GM19324 (cell line): ENCODE data around the gene GPNMB.
"Not testable (repeated sequence)": the region's sequence is repeated elsewhere in the genome, so short reads cannot be mapped to it uniquely, and the experiment has no call there.

Experiments
- ATAC-seq: cut with Tn5 transposase; IDR thresholded peaks from one replicate; pipeline ENCODE4 v1.9.1; 2021; ENCODE audit warnings: mild to moderate bottlenecking, moderate library complexity; ENCODE audit not compliant: unreplicated experiment, low FRiP score

Gene GPNMB

GRCh38 chr7:23246555-23246954, at the start of gene GPNMB:
Gene GPNMB (plus strand): TSS chr7:23246775. CDS start chr7:23246858, 83 bp downstream.
- no peak for ATAC-seq

GRCh38 chr7:23197745-23198144, 48.8 kb upstream of the GPNMB start:
- ATAC-seq, result not testable (repeated sequence)

- no peak for ATAC-seq
Measured at GRCh38 chr7:23200331-23200730, 46.2 kb upstream of the GPNMB start.

- ATAC-seq, result no peak
Measured at GRCh38 chr7:23204241-23204640, 42.3 kb upstream of the GPNMB start.

- no peak for ATAC-seq
Measured at GRCh38 chr7:23205577-23205908, 41.0 kb upstream of the GPNMB start.

GRCh38 chr7:23205909-23206767, 40.4 kb upstream of the GPNMB start:
- no peak for ATAC-seq

- no peak for ATAC-seq
Measured at GRCh38 chr7:23207021-23207420, 39.6 kb upstream of the GPNMB start.

- ATAC-seq, result no peak
Measured at GRCh38 chr7:23207884-23208283, 38.7 kb upstream of the GPNMB start.

GRCh38 chr7:23208316-23208715, 38.3 kb upstream of the GPNMB start:
- no peak for ATAC-seq

- ATAC-seq, result no peak
Measured at GRCh38 chr7:23210506-23210905, 36.1 kb upstream of the GPNMB start.

- no peak for ATAC-seq
Measured at GRCh38 chr7:23211589-23211988, 35.0 kb upstream of the GPNMB start.

- no peak for ATAC-seq
Measured at GRCh38 chr7:23212395-23212794, 34.2 kb upstream of the GPNMB start.

GRCh38 chr7:23212841-23213240, 33.7 kb upstream of the GPNMB start:
- no peak for ATAC-seq

- no peak for ATAC-seq
Measured at GRCh38 chr7:23213755-23214154, 32.8 kb upstream of the GPNMB start.

- ATAC-seq, result no peak
Measured at GRCh38 chr7:23214423-23214822, 32.2 kb upstream of the GPNMB start.

GRCh38 chr7:23214938-23215337, 31.6 kb upstream of the GPNMB start:
- ATAC-seq, result no peak

- no peak for ATAC-seq
Measured at GRCh38 chr7:23216021-23216420, 30.6 kb upstream of the GPNMB start.

- ATAC-seq, result no peak
Measured at GRCh38 chr7:23218196-23218595, 28.4 kb upstream of the GPNMB start.

- ATAC-seq, result no peak
Measured at GRCh38 chr7:23220690-23221305, 25.8 kb upstream of the GPNMB start.

GRCh38 chr7:23222439-23223030, 24.0 kb upstream of the GPNMB start:
- no peak for ATAC-seq

GRCh38 chr7:23224364-23224763, 22.2 kb upstream of the GPNMB start:
- ATAC-seq, result not testable (repeated sequence)
